Cardiac fibroblast (primary cell): ENCODE measurements around the gene GRIPAP1.

Experiments
- DNase-seq, 2 donors: peaks; one replicate each; pipeline versions ENCODE4 v3.0.0 to v3.0.0-alpha.2; 2010; ENCODE audit warnings: low read depth in 2 of 2
- H3K4me3 ChIP-seq, 2 donors: replicated peaks in 1 of 2; 1 replicate in 1 of 2; 2 replicates in 1 of 2; pipeline ENCODE4 v1.5.1; 2011; ENCODE audit warnings: low read depth in 2 of 2, low read length in 2 of 2, mild to moderate bottlenecking in 2 of 2, moderate library complexity in 1 of 2
- TF ChIP-seq, protein P1 (sequence below): IDR thresholded peaks from one replicate; pipeline ENCODE4 v1.5.1; 2011; ENCODE audit warnings: low read depth, mild to moderate bottlenecking, low read length, inconsistent platforms

The GRIPAP1 gene

DNA sequence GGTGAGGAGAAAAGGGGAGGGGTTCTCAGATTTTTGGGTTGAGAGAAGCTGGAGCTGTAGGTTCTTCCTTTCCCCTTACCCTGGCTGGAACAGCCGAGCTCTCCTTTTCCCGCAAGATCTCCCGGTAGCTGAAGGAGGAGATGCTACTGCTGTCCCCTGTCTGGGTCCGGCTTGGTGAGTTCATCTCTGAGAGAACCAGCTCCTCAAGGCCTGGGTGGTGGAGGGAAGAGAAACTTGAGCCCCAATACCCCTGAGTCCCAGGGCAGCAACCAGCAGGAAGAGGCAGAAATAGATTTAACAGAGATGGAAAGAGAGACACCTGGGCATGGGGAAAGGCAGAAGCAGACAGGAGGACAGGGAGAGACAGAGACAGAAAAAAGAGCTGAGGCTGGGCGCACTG is 23.8 kb downstream of the GRIPAP1 start:
- no peak overlapping the region for H3K4me3 ChIP-seq
- TF ChIP-seq, protein P1, sequence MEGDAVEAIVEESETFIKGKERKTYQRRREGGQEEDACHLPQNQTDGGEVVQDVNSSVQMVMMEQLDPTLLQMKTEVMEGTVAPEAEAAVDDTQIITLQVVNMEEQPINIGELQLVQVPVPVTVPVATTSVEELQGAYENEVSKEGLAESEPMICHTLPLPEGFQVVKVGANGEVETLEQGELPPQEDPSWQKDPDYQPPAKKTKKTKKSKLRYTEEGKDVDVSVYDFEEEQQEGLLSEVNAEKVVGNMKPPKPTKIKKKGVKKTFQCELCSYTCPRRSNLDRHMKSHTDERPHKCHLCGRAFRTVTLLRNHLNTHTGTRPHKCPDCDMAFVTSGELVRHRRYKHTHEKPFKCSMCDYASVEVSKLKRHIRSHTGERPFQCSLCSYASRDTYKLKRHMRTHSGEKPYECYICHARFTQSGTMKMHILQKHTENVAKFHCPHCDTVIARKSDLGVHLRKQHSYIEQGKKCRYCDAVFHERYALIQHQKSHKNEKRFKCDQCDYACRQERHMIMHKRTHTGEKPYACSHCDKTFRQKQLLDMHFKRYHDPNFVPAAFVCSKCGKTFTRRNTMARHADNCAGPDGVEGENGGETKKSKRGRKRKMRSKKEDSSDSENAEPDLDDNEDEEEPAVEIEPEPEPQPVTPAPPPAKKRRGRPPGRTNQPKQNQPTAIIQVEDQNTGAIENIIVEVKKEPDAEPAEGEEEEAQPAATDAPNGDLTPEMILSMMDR: no peak
- DNase-seq: no peak

DNA sequence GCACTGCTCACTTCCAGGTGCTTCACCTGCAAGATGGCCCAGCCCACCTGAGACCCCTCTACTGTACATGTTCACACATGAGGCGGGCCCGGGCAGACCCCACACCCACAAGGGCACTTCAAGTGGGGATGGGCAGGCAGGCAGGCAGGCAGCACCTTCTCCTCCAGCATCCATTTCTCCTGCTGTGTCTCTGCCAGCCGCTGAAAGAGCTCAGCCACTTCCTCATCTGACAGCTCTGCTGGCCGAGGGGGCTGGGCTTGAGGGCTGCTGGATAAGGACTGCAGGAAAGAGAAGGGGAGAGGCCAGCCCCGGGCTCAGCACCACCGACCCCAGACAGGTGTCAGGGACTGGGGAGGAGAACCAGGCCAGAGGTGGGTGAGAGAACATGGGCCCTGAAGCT is 26.0 kb downstream of the GRIPAP1 start:
- TF ChIP-seq, protein P1: no peak
- H3K4me3 ChIP-seq: no peak overlapping the region
- no peak for DNase-seq

DNA sequence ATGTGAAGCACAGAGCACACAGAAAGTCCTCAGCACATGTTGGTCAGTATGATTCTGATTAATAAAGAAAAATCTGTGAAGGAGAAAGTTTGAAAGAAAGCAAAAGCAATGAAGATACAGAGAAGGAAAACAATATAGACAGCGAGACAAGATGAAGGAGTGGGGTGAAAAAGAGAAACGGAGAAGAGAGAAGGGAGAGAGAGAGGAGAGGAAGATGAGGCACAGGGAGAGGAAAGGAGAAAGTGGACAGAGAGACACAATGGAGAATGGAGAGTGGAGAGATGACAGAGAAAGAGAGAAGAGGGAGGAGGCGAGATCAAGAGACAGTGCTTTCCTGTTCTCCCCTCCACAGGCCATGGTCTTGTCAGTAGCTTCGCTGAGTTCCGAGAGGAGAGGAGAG is 26.5 kb downstream of the GRIPAP1 start:
- TF ChIP-seq, protein P1: no peak
- DNase-seq: no peak
- no peak overlapping the region for H3K4me3 ChIP-seq

DNA sequence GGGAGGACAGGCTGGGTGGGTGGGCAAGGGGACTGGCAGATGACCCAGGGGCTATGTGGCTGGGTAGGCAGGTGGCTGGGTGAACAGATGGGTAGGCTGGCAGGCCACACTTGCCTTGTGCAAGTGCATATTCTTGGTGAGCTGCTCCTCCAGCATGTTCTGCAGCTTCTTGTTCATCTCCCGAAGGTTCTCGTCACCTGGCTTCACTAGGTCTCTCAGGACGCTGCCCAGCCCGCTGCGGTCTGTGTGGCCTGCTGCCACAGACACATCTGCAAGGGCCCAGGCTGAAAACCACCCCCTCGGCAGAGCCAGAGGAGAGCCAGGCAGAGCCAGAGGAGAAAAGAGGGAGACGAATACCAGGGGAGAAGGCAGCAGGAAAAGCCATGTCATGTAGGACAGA is 27.0 kb downstream of the GRIPAP1 start:
- TF ChIP-seq, protein P1: no peak
- DNase-seq: no peak
- H3K4me3 ChIP-seq: no peak overlapping the region

DNA sequence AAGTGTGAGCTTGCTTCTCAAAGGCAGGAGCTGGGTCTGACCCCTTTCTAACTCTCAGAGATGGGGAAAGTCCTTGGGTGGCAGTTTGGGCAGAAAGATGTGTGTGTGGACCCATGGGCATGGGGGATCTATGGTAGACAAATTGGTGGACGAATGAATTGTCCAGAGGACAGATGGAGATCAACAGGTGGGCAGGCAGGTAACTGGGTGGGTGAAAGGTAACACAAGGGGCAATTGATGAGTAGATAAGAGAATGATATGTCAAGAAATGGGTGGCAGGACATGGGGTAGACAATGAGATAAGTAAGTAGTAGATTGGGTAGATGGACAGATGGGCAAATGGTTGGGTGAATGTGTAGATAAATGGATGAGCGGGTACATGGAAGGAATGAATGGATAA is 27.5 kb downstream of the GRIPAP1 start:
- H3K4me3 ChIP-seq: no peak overlapping the region
- TF ChIP-seq, protein P1: no peak
- no peak for DNase-seq

DNA sequence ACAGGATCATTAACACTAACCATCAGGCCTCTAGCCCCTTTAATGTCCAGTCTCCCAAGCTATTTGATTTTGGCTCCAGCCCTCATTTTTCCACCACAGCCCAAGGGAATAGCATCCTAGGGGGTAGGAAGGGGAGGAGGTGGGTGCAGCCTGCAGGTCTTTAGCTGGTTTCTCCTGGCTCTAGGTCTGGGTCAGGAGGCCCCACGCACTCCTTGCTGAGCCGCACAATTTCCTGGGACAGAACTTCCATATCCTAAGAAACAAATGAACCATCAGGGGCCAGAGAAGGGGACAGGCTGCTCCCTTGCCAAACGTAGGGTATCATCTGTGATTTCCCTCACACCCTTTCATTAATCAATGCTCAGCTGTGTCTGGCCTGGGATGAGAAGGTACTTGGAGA is 28.0 kb downstream of the GRIPAP1 start:
- TF ChIP-seq, protein P1: no peak
- H3K4me3 ChIP-seq: no peak overlapping the region

More for the DNA sequence above, 28.0 kb downstream of the GRIPAP1 start:
- no peak for DNase-seq
